Measurements from ENCODE around the gene GTSF1L. TPM values are rescaled to one million over a fixed set of nuclear protein-coding genes. Genes with fewer than 3 reads are reported as not detected.

GTSF1L gene
- total and polyA plus RNA-seq, 8 donors = not detected

GRCh38 chr20:43720007-43720406 is 6.8 kb downstream of the GTSF1L start:
- Histone ChIP-seq H3K4me1 (no peaks in the 10 kb centered on the region), H3K27ac (no peak overlapping the region), H3K4me3 (no peak overlapping the region), H3K36me3 (no peaks in the 10 kb centered on the region), H3K9me3 (no peaks in the 10 kb centered on the region), H3K27me3 (no peaks in the 10 kb centered on the region)
- ATAC-seq = no peak
- no peak for DNase-seq
- no peak for TF ChIP-seq CTCF (IDR thresholded peaks at IDR 0.05)
- intact Hi-C loops (cut with DNase I) = no loop called here

- no peak for TF ChIP-seq CTCF (IDR thresholded peaks at IDR 0.05)
- no peak for ATAC-seq
- no peak for DNase-seq
- no peaks in the 10 kb centered on the region for H3K9me3 ChIP-seq
- no peak overlapping the region for H3K4me3 ChIP-seq
- H3K27ac ChIP-seq = no peak overlapping the region
- H3K36me3 ChIP-seq = no peaks in the 10 kb centered on the region
- intact Hi-C loops (cut with DNase I) = no loop called here
- no peaks in the 10 kb centered on the region for H3K27me3 ChIP-seq
- H3K4me1 ChIP-seq = no peaks in the 10 kb centered on the region
These were observed 9.2 kb downstream of the GTSF1L start for GRCh38 chr20:43717616-43717995.

- H3K36me3 ChIP-seq = no peaks in the 10 kb centered on the region
- TF ChIP-seq CTCF (IDR thresholded peaks at IDR 0.05) = no peak
- no peak for ATAC-seq
- H3K27ac ChIP-seq = no peak overlapping the region
- intact Hi-C loops (cut with DNase I) = no loop called here
- H3K4me1 ChIP-seq = no peaks in the 10 kb centered on the region
- DNase-seq = no peak
- H3K27me3 ChIP-seq = no peaks in the 10 kb centered on the region
- no peak overlapping the region for H3K4me3 ChIP-seq
- no peaks in the 10 kb centered on the region for H3K9me3 ChIP-seq
These were observed 9.8 kb downstream of the GTSF1L start for GRCh38 chr20:43716757-43717615.

- Histone ChIP-seq H3K27ac (no peak overlapping the region), H3K4me1 (no peaks in the 10 kb centered on the region), H3K36me3 (no peaks in the 10 kb centered on the region), H3K9me3 (no peaks in the 10 kb centered on the region), H3K27me3 (no peaks in the 10 kb centered on the region), H3K4me3 (no peak overlapping the region)
- ATAC-seq (no peak), DNase-seq (no peak)
- no peak for TF ChIP-seq CTCF (IDR thresholded peaks at IDR 0.05)
- intact Hi-C loops (cut with DNase I) = no loop called here
These were observed 10.7 kb downstream of the GTSF1L start for GRCh38 chr20:43716123-43716522.

GRCh38 chr20:43715511-43715910 is 11.3 kb downstream of the GTSF1L start:
- H3K27me3 ChIP-seq = no peaks in the 10 kb centered on the region
- no peaks in the 10 kb centered on the region for H3K36me3 ChIP-seq
- no peaks in the 10 kb centered on the region for H3K9me3 ChIP-seq
- no peaks in the 10 kb centered on the region for H3K4me1 ChIP-seq
- DNase-seq (no peak), ATAC-seq (no peak)
- TF ChIP-seq CTCF (IDR thresholded peaks at IDR 0.05) = no peak
- no peak overlapping the region for H3K27ac ChIP-seq
- no peak overlapping the region for H3K4me3 ChIP-seq
- intact Hi-C loops (cut with DNase I) = no loop called here
